Esophagus (tissue), 2 donors: ENCODE results near the gene SLFN14. TPM values are rescaled to one million over a fixed set of nuclear protein-coding genes. Genes with fewer than 3 reads are reported as not detected.
"Not testable (repeated sequence)": the region's sequence is repeated elsewhere in the genome, so short reads cannot be mapped to it uniquely, and the experiment has no call there.

ENCODE experiments used
- H3K27ac ChIP-seq, 2 donors: one replicate each; pipeline ENCODE4 v1.5.1; 2013; ENCODE audit warnings: low read depth in 2 of 2, mild to moderate bottlenecking in 2 of 2, inconsistent platforms in 1 of 2, low read length in 1 of 2, moderate library complexity in 1 of 2
- H3K27me3 ChIP-seq, 2 donors: one replicate each; pipeline ENCODE4 v1.6.1; 2013; ENCODE audit warnings: low read length in 2 of 2, control low read depth in 1 of 2, mild to moderate bottlenecking in 1 of 2; ENCODE audit not compliant: insufficient read depth in 2 of 2, control insufficient read depth in 1 of 2
- H3K36me3 ChIP-seq, 2 donors: one replicate each; pipeline ENCODE4 v1.6.1; 2013; ENCODE audit warnings: low read length in 1 of 2; ENCODE audit not compliant: control insufficient read depth in 2 of 2, insufficient read depth in 2 of 2
- H3K4me1 ChIP-seq, 2 donors: one replicate each; pipeline ENCODE4 v1.6.1; 2013; ENCODE audit warnings: low read length in 1 of 2; ENCODE audit not compliant: control insufficient read depth in 2 of 2, insufficient read depth in 2 of 2
- H3K4me3 ChIP-seq, 2 donors: one replicate each; pipeline ENCODE4 v1.5.1; 2013; ENCODE audit warnings: low read length in 2 of 2, mild to moderate bottlenecking in 2 of 2, low read depth in 1 of 2, moderate library complexity in 1 of 2
- H3K9me3 ChIP-seq, 2 donors: one replicate each; pipeline ENCODE4 v1.6.1; 2013; ENCODE audit warnings: mild to moderate bottlenecking in 2 of 2, low read depth in 1 of 2, low read length in 1 of 2, moderate library complexity in 1 of 2; ENCODE audit not compliant: control insufficient read depth in 2 of 2, insufficient read depth in 1 of 2
- WGBS, 2 donors: extraction: QIAGEN DNeasy Blood & Tissue Kit; methylation state at CpG; one replicate each; pipeline ENCODE4 v1.1.7; 2013; 5-methylcytosine and 5-hydroxymethylcytosine counted together
- polyA plus RNA-seq, 2 donors: library from polyadenylated mRNA; stranded (reverse); fragments of 200-250 nt; gene quantifications; one replicate each; pipeline ENCODE4 v1.2.3, GENCODE V29; 2013
- donor health status: healthy with polysubstance abuse.
- donor health status: Bipolar disorder and iron deficiency.

SLFN14 gene
- polyA plus RNA-seq, 2 donors: not detected

DNA sequence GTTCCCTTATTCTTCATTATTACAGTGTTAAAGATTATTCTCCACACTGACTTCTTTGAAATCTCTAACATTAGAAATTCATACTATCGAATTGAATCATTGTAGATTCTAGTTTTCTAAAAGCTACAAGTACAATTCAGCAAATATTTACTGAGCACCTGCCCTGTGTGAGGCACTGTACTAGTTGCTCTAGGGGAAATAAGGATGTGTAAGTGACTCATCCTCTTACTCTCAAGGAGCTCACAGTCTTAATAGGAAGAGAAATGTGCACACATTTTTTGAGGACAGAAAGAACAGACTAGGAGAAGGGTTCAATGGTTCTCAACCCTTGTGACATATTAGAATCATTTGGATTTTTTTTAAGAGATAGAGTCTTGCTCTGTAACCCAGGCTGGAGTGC, 15.5 kb downstream of the SLFN14 start:
- no peaks in the 10 kb centered on the region for H3K9me3 ChIP-seq
- WGBS, 2 donors: 54 to 73% methylated on average over 1 of the region's 1 CpG
- no peak overlapping the region for H3K27ac ChIP-seq
- H3K27me3 ChIP-seq: no peaks in the 10 kb centered on the region
- H3K4me3 ChIP-seq: no peak overlapping the region
- H3K36me3 ChIP-seq: no peaks in the 10 kb centered on the region
- no peaks in the 10 kb centered on the region for H3K4me1 ChIP-seq

DNA sequence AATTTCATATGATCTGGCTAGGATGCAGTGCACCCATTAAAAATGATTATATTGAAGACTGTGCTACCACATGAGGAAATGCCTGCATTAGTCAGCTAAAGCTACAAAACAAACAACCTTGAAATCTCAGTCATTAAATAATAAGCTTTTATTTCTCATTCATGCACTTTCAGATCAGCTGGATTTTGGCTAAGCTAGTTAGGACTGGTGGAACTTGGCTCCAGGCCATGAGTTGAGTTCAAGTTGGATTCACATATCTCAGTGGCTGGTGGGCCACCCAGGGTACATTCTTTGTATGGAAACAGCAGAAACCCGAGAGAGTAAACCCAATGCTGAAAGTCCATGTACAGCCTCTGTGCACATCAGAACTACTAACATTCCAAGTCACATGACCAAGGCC, 16.8 kb downstream of the SLFN14 start:
- 52 to 71% methylated on average over 1 of the region's 1 CpG for WGBS, 2 donors
- H3K4me3 ChIP-seq: no peak overlapping the region
- no peaks in the 10 kb centered on the region for H3K4me1 ChIP-seq
- H3K27me3 ChIP-seq: no peaks in the 10 kb centered on the region
- H3K36me3 ChIP-seq: no peaks in the 10 kb centered on the region
- H3K9me3 ChIP-seq: no peaks in the 10 kb centered on the region
- H3K27ac ChIP-seq: no peak overlapping the region

DNA sequence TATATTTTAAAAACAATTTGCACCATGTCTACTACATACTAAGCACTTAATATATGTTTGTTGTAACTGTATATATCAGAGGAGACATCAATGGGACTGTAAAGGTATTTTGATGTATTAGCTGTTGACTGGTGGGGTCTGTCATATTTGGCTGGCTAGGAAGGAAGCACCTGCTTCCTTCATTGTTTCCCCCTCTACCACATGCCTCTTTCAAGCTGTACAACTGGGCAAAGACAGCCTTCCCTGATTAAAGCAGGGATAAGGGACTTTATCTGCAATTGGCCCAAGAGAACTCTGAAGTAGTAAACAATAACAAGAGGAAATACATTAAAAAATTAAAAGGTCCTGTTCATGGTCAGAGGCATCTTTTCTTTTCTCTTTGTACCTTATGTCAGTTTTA, 17.6 kb downstream of the SLFN14 start:
- no peak overlapping the region for H3K4me3 ChIP-seq
- no peak overlapping the region for H3K27ac ChIP-seq
- H3K4me1 ChIP-seq: no peaks in the 10 kb centered on the region
- H3K9me3 ChIP-seq: no peaks in the 10 kb centered on the region
- no peaks in the 10 kb centered on the region for H3K36me3 ChIP-seq
- no peaks in the 10 kb centered on the region for H3K27me3 ChIP-seq

DNA sequence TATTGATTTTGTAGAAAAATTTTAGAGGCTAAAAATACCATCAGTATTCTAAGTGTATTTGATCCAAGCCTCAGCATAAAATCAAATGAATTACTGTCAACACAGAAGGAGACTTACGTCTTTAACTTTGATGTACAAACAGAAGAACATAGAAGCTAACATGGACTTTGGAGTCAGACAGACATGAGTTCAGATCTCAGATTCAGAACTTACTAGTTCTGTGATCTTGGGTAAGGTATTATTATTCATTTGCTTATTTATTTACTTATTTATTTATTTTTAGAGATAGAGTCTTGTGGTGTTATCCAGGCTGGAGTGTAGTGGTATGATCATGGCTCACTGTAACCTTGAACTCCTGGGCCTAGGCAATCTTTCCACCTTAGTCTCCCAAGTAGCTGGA, 19.2 kb downstream of the SLFN14 start:
- no peaks in the 10 kb centered on the region for H3K9me3 ChIP-seq
- H3K4me3 ChIP-seq: no peak overlapping the region
- no peak overlapping the region for H3K27ac ChIP-seq
- no peaks in the 10 kb centered on the region for H3K27me3 ChIP-seq
- 21 to 30% methylated on average over 1 of the region's 1 CpG for WGBS, 2 donors
- H3K4me1 ChIP-seq: no peaks in the 10 kb centered on the region
- no peaks in the 10 kb centered on the region for H3K36me3 ChIP-seq

DNA sequence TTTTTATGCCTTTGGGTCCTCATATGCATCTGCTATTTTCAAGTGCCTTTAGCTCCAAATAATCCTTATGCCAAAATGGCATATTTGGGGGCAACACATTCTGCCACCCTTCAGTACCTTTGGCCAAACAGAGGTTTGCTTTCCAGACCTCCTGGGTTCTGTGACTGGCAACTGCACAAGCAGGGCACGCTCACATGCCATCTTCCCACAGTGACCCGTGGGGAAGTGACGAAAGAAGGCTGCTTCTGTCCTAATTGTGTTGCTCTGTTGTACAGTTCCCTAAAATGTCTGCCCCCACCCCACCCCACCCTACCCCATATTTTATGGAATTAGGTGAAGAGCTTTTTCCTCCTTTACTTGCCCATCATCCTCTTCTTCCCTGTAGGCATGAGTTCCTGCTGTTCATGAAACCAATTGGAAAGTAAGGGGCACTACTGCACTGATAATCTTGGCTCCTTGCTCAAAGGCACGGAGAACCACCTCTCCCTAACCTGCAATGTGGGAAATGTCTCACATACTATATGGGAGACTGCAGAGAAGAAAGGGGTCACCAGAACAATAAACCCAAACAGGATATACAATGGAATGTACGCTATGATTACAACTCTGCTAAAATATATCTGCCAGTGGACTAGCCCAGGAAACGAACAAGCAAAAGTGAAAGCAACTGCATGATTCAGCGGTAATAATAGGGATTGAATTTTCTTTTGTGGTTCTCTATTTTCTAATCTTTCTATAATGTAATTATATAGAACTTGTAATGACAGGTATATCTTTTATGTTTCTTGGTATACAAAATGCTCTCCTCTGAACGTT, 19.8 kb downstream of the SLFN14 start:
- Histone ChIP-seq H3K9me3 (no peaks in the 10 kb centered on the region), H3K36me3 (no peaks in the 10 kb centered on the region), H3K4me1 (no peaks in the 10 kb centered on the region), H3K27ac (peak overlapping the region; percentile 27 to 50), H3K27me3 (no peaks in the 10 kb centered on the region), H3K4me3 (peak overlapping the region; percentile 7 to 25)
- WGBS, 2 donors: 31 to 32% methylated on average over 8 of the region's 8 CpGs

DNA sequence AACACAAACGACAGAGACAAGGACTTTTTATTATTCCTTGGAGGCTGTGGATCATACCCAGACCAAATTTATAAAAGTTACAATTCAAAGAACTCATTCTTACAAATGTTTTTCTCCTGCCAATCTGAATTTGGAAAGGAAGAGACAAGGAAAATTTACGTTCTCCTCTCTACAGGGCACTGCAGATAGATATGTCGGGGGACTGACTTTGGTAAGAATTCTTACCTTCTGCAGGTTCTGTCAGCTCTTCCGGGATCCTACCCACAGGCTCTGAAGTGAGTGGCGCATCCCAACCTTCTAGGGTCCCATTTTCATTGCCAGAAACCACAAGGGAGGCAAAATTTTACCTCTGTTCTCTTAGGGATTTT, 21.0 kb downstream of the SLFN14 start:
- WGBS, 2 donors: 41 to 43% methylated on average over 5 of the region's 5 CpGs
- no peaks in the 10 kb centered on the region for H3K27me3 ChIP-seq

DNA sequence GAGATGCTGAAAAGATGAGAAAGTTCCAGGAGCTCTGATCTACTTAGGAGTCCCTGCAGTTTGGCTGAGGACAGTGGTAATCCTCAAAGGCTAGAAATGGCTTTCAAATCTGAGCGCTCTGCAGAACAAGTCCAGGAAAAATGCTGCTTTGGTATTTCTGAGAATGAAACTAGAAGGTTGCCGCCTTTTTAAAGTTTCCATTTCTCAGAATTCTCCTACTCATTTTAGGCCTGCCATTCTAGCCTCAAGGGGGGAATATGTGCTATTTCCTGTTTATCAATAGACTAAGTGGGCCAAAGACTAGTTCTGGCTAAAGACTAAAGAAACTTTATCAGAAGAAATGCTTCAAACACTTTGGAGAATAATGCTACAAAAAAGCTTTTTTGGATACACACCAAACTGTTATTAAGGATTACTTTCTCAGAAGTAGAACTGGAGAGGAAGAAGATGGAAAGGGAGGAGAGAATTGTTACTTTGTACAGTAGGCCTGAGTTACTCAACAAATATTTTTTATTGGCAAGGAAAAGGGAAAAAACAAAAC, 22.9 kb downstream of the SLFN14 start, which contains the start of gene SLFN12L:
Gene SLFN12L, minus strand, starts transcription at position 78 of the 541 bp plus-strand sequence. CDS start 15,314 bp downstream, outside the sequence.
- no peaks in the 10 kb centered on the region for H3K9me3 ChIP-seq
- WGBS, 2 donors: 26 to 28% methylated on average over 2 of the region's 2 CpGs
- peak within 1 kb of the TSS; percentile 17 to 25 for H3K27ac ChIP-seq
- H3K4me3 ChIP-seq: peak within 1 kb of the TSS in 1 of 2 donors; percentile 13
- no peaks in the 10 kb centered on the region for H3K27me3 ChIP-seq
- H3K4me1 ChIP-seq: no peaks in the 10 kb centered on the region
- H3K36me3 ChIP-seq: no peaks in the 10 kb centered on the region

More for the DNA sequence above, 21.0 kb downstream of the SLFN14 start:
- Histone ChIP-seq H3K27ac (no peak overlapping the region), H3K9me3 (no peaks in the 10 kb centered on the region), H3K4me3 (no peak overlapping the region), H3K36me3 (no peaks in the 10 kb centered on the region), H3K4me1 (no peaks in the 10 kb centered on the region)

DNA sequence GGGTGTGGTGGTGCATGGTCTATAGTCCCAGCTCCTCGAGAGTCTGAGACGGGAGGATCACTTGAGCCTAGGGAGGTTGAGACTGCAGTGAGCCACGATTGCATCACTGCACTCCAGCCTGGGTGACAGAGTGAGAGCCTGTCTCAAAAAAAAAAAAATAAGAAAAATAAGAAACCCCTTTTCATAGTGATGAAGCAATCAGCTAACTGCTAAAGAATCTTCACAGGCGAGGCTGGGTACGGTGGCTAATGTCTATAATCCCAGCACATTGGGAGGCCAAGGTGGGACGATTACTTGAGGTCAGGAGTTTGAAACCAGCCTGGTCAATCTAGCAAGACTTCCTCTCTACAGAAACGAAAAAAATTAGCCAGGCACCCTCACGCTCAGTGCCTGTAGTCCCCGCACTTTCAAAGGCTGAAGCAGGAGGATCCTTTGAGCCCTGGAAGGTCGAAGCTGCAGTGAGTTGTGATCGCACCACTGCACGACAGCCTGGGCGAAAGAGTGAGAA, 23.9 kb downstream of the SLFN14 start:
- H3K4me3 ChIP-seq: peak overlapping the region in 1 of 2 donors; percentile 13
- H3K4me1 ChIP-seq: no peaks in the 10 kb centered on the region
- WGBS, 2 donors: 73 to 76% methylated on average over 13 of the region's 13 CpGs
- peak overlapping the region; percentile 17 to 25 for H3K27ac ChIP-seq
- H3K9me3 ChIP-seq: no peaks in the 10 kb centered on the region
- H3K27me3 ChIP-seq: no peaks in the 10 kb centered on the region
- no peaks in the 10 kb centered on the region for H3K36me3 ChIP-seq

DNA sequence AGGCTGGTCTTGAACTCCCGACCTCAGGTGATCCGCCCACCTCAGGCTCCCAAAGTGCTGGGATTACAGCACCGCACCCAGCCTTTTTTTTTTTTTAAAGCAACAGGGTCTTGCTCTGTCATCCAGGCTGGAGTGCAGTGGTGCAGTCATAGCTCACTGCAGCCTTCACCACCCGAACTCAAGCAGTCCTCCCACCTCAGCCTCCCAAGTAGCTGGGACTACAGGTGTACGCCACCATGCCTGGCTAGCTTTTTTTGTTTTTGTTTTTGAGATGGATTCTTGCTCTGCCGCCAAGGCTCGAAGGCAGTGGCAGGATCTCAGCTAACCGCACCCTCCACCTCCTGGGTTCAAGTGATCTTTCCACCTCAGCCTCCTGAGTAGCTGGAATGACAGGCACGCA, 25.2 kb downstream of the SLFN14 start:
- not testable (repeated sequence) for H3K27me3 ChIP-seq, H3K9me3 ChIP-seq, H3K4me3 ChIP-seq, H3K36me3 ChIP-seq, H3K4me1 ChIP-seq
- 82 to 84% methylated on average over 9 of the region's 9 CpGs for WGBS, 2 donors
- peak overlapping the region in 1 of 2 donors; percentile 30 for H3K27ac ChIP-seq
